Measurements from ENCODE around the gene CIC.
A peak's percentile ranks its signal among the peaks of the same experiment; 100 is the strongest.

Gene CIC

DNA sequence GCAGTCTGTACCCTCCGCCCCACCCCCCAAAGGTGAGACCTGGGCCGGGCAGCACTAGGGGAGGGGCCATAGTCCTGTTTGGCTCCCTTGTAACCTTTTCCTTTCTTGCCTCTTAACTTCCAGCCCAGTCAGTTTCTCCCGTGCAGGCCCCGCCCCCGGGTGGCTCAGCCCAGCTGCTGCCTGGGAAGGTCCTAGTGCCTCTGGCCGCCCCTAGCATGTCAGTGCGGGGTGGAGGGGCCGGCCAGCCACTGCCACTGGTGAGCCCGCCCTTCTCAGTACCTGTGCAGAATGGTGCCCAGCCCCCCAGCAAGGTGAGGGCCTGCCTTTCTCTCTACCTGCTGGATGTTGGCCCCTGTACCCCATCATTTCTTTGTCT, 22.4 kb downstream of the CIC start:
- peaks cover 8% of the 10 kb centered on the region for H3K4me1 Mint-ChIP-seq (ENCODE audit: low read depth)
- no peak overlapping the region for H3K27ac Mint-ChIP-seq
- H3K36me3 Mint-ChIP-seq (ENCODE audit: low read depth): peaks cover 26% of the 10 kb centered on the region
- no peak overlapping the region for H3K4me3 Mint-ChIP-seq
- no peaks in the 10 kb centered on the region for H3K27me3 Mint-ChIP-seq (ENCODE audit: low read depth)
- no peaks in the 10 kb centered on the region for H3K9me3 Mint-ChIP-seq

- Mint-ChIP-seq H3K4me3 (no peak overlapping the region), H3K27me3 (ENCODE audit: low read depth) (no peaks in the 10 kb centered on the region), H3K9me3 (no peaks in the 10 kb centered on the region), H3K4me1 (ENCODE audit: low read depth) (peaks cover 8% of the 10 kb centered on the region), H3K36me3 (ENCODE audit: low read depth) (peaks cover 27% of the 10 kb centered on the region), H3K27ac (no peak overlapping the region)
These were observed 23.2 kb downstream of the CIC start for GRCh38 chr19:42292042-42292960.

GRCh38 chr19:42292963-42293362, 23.9 kb downstream of the CIC start:
- Mint-ChIP-seq H3K4me3 (no peak overlapping the region), H3K36me3 (ENCODE audit: low read depth) (peaks cover 24% of the 10 kb centered on the region)

GRCh38 chr19:42293540-42293939, 24.5 kb downstream of the CIC start:
- H3K36me3 Mint-ChIP-seq (ENCODE audit: low read depth): peaks cover 21% of the 10 kb centered on the region
- H3K27ac Mint-ChIP-seq: no peak overlapping the region
- H3K4me3 Mint-ChIP-seq: no peak overlapping the region
- H3K4me1 Mint-ChIP-seq (ENCODE audit: low read depth): peaks cover 8% of the 10 kb centered on the region
- no peaks in the 10 kb centered on the region for H3K27me3 Mint-ChIP-seq (ENCODE audit: low read depth)
- H3K9me3 Mint-ChIP-seq: no peaks in the 10 kb centered on the region

More at GRCh38 chr19:42292963-42293362, 23.9 kb downstream of the CIC start:
- Mint-ChIP-seq H3K4me1 (ENCODE audit: low read depth) (peaks cover 8% of the 10 kb centered on the region), H3K27ac (no peak overlapping the region), H3K27me3 (ENCODE audit: low read depth) (no peaks in the 10 kb centered on the region), H3K9me3 (no peaks in the 10 kb centered on the region)

DNA sequence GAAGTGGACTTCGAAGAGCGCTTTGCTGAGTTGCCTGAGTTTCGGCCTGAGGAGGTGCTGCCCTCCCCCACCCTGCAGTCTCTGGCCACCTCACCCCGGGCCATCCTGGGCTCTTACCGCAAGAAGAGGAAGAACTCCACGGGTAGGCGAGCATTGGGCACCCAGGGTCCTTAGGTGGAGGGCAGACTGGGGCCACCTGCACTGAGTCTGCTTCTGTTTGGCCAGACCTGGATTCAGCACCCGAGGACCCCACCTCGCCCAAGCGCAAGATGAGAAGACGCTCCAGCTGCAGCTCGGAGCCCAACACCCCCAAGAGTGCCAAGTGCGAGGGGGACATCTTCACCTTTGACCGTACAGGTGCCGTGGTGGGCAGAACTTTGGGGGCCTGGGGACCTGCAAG, 24.9 kb downstream of the CIC start:
- Mint-ChIP-seq H3K27me3 (ENCODE audit: low read depth) (no peaks in the 10 kb centered on the region), H3K4me3 (no peak overlapping the region), H3K9me3 (no peaks in the 10 kb centered on the region), H3K4me1 (ENCODE audit: low read depth) (peaks cover 8% of the 10 kb centered on the region), H3K36me3 (ENCODE audit: low read depth) (peaks cover 21% of the 10 kb centered on the region), H3K27ac (no peak overlapping the region)

- no peaks in the 10 kb centered on the region for H3K27me3 Mint-ChIP-seq (ENCODE audit: low read depth)
- no peaks in the 10 kb centered on the region for H3K9me3 Mint-ChIP-seq
- H3K4me3 Mint-ChIP-seq: no peak overlapping the region
- peaks cover 21% of the 10 kb centered on the region for H3K36me3 Mint-ChIP-seq (ENCODE audit: low read depth)
- H3K4me1 Mint-ChIP-seq (ENCODE audit: low read depth): peaks cover 8% of the 10 kb centered on the region
- H3K27ac Mint-ChIP-seq: no peak overlapping the region
These were observed 25.6 kb downstream of the CIC start for GRCh38 chr19:42294471-42295137.

DNA sequence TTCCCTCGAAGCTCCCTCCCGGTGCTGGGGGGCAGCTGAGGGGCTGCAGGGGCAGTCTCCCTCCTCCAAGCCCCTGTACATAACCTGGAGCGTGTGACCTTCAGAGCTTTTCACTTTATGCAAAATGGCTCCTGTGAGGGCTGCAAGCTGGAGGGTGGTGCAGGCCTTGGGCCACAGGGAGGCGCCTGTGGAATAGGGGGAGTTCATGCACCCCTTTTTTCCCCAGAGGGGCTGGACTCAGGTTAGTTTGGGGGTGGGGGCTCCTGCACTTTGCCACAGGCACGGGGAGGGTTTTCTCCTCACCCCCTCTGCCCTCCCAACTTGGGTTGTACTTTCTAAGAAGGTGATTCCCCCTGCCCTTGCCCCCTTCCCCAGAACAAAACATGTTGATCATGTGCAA, 26.3 kb downstream of the CIC start:
- Mint-ChIP-seq H3K36me3 (ENCODE audit: low read depth) (peaks cover 26% of the 10 kb centered on the region), H3K4me3 (no peak overlapping the region), H3K9me3 (no peaks in the 10 kb centered on the region), H3K27me3 (ENCODE audit: low read depth) (no peaks in the 10 kb centered on the region), H3K4me1 (ENCODE audit: low read depth) (peaks cover 8% of the 10 kb centered on the region), H3K27ac (no peak overlapping the region)

- peaks cover 26% of the 10 kb centered on the region for H3K36me3 Mint-ChIP-seq (ENCODE audit: low read depth)
- H3K9me3 Mint-ChIP-seq: no peaks in the 10 kb centered on the region
- peak overlapping the region; percentile 45 for H3K27ac Mint-ChIP-seq
- H3K4me1 Mint-ChIP-seq (ENCODE audit: low read depth): peaks cover 8% of the 10 kb centered on the region
- no peaks in the 10 kb centered on the region for H3K27me3 Mint-ChIP-seq (ENCODE audit: low read depth)
- H3K4me3 Mint-ChIP-seq: no peak overlapping the region
These were observed 26.9 kb downstream of the CIC start for GRCh38 chr19:42295831-42296525.

DNA sequence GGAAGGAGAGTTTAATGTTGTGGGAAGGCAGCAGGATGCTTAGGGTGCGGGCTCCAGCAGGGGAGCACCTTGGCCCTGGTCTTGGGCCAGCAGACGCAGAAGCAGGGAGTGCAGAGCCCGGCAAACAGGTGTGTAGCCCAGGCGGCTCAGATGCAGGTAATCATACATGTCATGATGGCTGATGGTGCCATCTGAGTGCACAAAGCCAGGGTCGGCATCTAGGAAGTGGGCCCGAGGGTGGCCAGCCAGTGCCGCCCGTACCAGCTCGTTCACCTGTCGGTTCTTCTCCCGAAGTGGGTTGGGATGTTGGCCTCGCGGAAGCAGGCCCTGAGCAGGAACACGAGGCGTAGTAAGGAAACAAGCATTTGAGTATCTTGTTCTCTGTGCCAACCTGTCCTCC, 28.0 kb downstream of the CIC start:
- no peak overlapping the region for H3K4me3 Mint-ChIP-seq
- H3K9me3 Mint-ChIP-seq: no peaks in the 10 kb centered on the region
- H3K36me3 Mint-ChIP-seq (ENCODE audit: low read depth): peaks cover 22% of the 10 kb centered on the region
- no peaks in the 10 kb centered on the region for H3K27me3 Mint-ChIP-seq (ENCODE audit: low read depth)
- H3K4me1 Mint-ChIP-seq (ENCODE audit: low read depth): peaks cover 10% of the 10 kb centered on the region
- no peak overlapping the region for H3K27ac Mint-ChIP-seq

DNA sequence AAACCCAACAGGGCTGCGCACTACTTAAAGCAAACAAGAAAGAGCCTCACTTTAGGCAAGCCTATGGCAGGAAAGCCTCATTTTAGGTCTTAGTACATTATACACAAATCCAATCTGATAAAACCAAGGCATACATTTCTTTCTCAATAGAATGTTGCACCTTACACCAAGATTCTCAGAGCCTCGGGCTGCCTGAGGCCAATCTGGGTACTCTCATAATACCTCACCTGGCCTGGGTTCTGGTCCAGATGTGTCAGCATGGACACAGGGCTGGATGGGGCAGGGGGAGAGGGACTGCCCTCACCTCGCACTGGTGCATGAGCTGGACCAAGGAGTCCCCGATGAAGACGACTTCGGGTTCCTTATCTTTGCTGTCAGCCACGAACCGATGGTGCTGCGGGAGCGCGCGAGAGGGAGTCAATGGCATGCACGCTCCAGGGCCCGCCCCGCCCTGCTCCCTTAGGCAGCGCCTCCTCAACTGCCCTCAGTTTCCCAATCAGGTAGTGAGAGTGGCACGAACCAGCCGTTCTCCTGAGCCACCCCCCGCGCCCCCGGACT, 32.7 kb downstream of the CIC start, which contains the start of gene PRR19:
TSS of gene PRR19 (plus strand) at position 487 of the 558 bp plus-strand sequence. CDS start 7,453 bp downstream, outside the sequence.
- Mint-ChIP-seq H3K27me3 (ENCODE audit: low read depth) (no peaks in the 10 kb centered on the region), H3K36me3 (ENCODE audit: low read depth) (peaks cover 7% of the 10 kb centered on the region), H3K4me3 (peak within 1 kb of the TSS; percentile 85), H3K4me1 (ENCODE audit: low read depth) (peaks cover 19% of the 10 kb centered on the region), H3K9me3 (no peaks in the 10 kb centered on the region), H3K27ac (peak within 1 kb of the TSS; percentile 88)

DNA sequence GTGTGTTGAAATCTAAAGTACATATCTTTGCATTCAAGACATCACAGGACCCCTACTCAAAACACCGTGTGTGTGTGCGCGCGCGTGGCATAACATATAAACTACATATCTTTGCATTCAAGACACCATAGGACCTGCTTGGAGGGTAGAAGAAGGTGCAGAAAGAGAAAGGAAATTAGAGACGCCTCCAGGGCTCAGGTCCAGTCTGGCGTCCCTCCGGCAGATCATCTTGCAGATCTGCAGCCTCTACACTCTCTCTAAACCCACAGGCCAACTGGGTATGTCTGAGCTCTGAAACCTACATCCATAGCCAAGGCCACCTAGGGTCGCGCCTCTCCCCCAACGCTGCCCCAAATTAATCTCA, 34.0 kb downstream of the CIC start:
- Mint-ChIP-seq H3K27me3 (ENCODE audit: low read depth) (no peaks in the 10 kb centered on the region), H3K27ac (peak overlapping the region; percentile 88), H3K9me3 (no peaks in the 10 kb centered on the region), H3K4me1 (ENCODE audit: low read depth) (peaks cover 20% of the 10 kb centered on the region), H3K36me3 (ENCODE audit: low read depth) (peaks cover 5% of the 10 kb centered on the region), H3K4me3 (peak overlapping the region; percentile 85)

DNA sequence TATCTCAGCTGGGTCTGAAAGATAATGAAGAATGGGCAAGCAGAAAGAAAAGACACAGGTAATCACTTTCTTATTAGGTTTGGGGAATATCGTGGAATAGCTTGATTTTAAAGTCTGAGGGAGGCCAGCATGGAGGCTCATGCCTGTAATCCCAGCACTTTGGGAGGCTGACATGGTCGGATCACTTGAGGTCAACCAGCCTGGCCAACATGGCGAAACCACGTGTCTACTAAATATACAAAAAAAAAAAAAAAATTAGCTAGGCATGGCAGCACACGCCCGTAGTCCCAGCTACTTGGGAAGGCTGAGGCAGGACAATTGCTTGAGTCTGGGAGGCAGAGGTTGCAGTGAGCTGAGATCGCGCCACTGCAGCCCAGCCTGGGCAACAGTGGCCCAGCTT, 34.8 kb downstream of the CIC start:
- H3K4me3 Mint-ChIP-seq: no peak overlapping the region
- peak overlapping the region; percentile 35 for H3K27ac Mint-ChIP-seq
- H3K9me3 Mint-ChIP-seq: no peaks in the 10 kb centered on the region
- no peaks in the 10 kb centered on the region for H3K27me3 Mint-ChIP-seq (ENCODE audit: low read depth)
- H3K36me3 Mint-ChIP-seq (ENCODE audit: low read depth): peaks cover 5% of the 10 kb centered on the region
- peaks cover 20% of the 10 kb centered on the region for H3K4me1 Mint-ChIP-seq (ENCODE audit: low read depth)

GRCh38 chr19:42306646-42307045, 37.6 kb downstream of the CIC start:
- H3K4me3 Mint-ChIP-seq: no peak overlapping the region
- no peaks in the 10 kb centered on the region for H3K9me3 Mint-ChIP-seq
- no peaks in the 10 kb centered on the region for H3K36me3 Mint-ChIP-seq (ENCODE audit: low read depth)
- H3K27me3 Mint-ChIP-seq (ENCODE audit: low read depth): peaks cover 11% of the 10 kb centered on the region
- H3K4me1 Mint-ChIP-seq (ENCODE audit: low read depth): peaks cover 16% of the 10 kb centered on the region
- H3K27ac Mint-ChIP-seq: no peak overlapping the region

DNA sequence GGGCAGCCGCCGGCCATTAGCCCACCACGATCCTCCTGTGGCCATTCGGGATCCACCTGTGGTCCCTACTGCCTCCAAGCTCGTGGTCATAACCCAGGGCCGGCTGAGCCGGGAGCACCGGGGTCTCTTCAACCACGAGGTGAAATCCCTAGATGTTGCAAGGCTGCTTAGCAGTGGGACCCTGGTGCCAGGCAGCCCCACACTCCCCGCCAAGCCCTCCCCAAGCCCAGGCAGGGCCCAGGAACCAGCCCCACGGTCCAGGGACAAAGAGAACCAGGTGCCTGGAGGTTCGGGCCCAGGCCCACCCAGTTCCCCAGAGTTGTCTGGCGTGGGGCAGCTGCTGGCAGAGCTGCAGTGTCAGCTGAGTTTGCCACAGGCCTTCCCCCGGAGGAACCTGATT, 40.6 kb downstream of the CIC start:
- Mint-ChIP-seq H3K4me3 (no peak overlapping the region), H3K4me1 (ENCODE audit: low read depth) (peaks cover 9% of the 10 kb centered on the region), H3K27me3 (ENCODE audit: low read depth) (peaks cover 36% of the 10 kb centered on the region), H3K9me3 (no peaks in the 10 kb centered on the region), H3K36me3 (ENCODE audit: low read depth) (no peaks in the 10 kb centered on the region), H3K27ac (no peak overlapping the region)

Data from T-helper 1 cell treated with Interleukin-12 subunit alpha and Interleukin-12 subunit beta and Interleukin-4 antibody, amounts not matched to agents 30 μg/mL and 1 μg/mL, for 36 hours (primary cell).